Activated CD4-positive, alpha-beta T cell treated with anti-CD3 and anti-CD28 coated beads for 48 hours (primary cell): Measurements from ENCODE around the gene ELOB.
"Not testable (repeated sequence)": the region's sequence is repeated elsewhere in the genome, so short reads cannot be mapped to it uniquely, and the experiment has no call there.

Experiments
- DNase-seq: peaks from one replicate; pipeline ENCODE4 v3.0.0-alpha.2; 2020

The ELOB gene

DNA sequence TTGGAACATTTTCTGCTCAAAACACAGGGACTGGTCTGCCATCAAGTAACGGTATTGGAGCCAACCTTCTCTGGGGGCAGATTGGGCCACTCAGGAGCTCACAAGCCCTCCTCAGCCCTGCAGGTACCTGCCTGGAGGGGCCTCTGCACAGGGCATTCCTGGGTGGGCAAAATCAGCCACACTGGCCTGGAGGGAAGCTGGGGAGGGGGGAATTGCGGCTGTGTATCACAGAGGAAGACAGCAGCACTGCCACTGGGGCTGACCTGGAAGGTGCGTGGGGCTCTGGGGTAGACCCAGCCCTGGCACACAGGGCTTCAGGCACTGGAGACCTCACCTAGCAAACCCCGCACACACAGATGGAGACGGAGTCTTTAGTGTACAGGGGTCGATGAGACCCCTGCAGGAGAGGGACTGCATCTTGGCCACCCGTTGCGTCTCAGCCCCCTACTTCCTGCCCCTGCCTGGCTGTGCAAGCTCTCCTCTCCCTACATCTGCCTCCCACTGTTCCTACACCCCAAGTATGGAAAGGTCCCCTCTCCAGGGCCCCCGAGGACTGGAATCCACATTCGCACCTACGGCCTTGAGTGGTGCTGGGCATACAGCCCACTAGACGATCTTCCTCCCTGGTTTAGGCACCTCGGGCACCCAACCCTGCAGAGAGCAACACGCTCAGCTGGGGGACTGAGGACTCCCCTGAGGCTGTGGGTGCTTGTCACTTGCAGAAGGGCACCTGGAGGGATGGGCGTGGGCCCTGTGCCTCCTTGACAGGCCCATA lies 31.8 kb downstream of the ELOB start:
- DNase-seq, result no peak

GRCh38 chr16:2744711-2745110 lies 32.4 kb downstream of the ELOB start:
- no peak for DNase-seq

- DNase-seq, result no peak
These were observed 33.9 kb downstream of the ELOB start for GRCh38 chr16:2743007-2743810.

DNA sequence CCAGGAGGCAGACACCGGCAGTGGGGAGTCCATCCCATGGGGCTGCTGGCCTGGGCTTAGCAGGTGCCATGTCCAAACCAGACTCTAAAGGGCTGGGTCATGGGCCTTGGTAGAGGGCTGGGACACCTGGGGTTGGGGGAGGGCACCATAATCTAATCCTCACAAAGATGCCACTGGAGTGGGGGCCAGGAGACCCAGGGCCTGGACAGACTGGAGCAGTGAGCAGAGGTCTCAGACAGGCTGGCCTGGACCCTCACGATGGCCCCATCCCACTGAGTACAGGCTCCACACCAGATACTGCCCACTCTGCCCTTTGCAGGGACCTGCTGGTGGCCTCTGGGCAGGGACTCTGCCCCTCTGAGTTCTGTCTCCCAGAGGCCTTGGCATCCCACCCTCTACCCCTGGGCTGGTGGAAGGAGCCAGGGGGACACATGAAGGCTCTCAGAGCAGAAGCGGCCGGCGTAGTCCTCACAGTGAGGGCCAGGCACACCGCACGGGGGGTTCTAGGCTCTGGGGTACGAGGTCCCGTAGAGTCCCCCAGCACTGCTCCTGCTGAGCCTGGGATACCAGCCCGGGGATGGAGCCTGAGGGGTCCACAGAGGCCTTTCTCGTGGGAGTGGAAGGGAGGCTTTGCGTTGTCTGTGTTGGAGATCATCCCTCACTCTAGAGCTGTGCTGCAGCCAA lies 34.6 kb downstream of the ELOB start:
- no peak for DNase-seq

GRCh38 chr16:2741168-2741567 lies 35.9 kb downstream of the ELOB start:
- DNase-seq, result no peak

- DNase-seq, result no peak
These were observed 36.6 kb downstream of the ELOB start for GRCh38 chr16:2740476-2740875.

GRCh38 chr16:2739625-2740430 lies 37.3 kb downstream of the ELOB start:
- DNase-seq, result no peak

GRCh38 chr16:2738615-2739014 lies 38.5 kb downstream of the ELOB start:
- no peak for DNase-seq

- DNase-seq, result no peak
These were observed 39.1 kb downstream of the ELOB start for GRCh38 chr16:2737895-2738418.

GRCh38 chr16:2737238-2737605 lies 39.9 kb downstream of the ELOB start:
- no peak for DNase-seq

DNA sequence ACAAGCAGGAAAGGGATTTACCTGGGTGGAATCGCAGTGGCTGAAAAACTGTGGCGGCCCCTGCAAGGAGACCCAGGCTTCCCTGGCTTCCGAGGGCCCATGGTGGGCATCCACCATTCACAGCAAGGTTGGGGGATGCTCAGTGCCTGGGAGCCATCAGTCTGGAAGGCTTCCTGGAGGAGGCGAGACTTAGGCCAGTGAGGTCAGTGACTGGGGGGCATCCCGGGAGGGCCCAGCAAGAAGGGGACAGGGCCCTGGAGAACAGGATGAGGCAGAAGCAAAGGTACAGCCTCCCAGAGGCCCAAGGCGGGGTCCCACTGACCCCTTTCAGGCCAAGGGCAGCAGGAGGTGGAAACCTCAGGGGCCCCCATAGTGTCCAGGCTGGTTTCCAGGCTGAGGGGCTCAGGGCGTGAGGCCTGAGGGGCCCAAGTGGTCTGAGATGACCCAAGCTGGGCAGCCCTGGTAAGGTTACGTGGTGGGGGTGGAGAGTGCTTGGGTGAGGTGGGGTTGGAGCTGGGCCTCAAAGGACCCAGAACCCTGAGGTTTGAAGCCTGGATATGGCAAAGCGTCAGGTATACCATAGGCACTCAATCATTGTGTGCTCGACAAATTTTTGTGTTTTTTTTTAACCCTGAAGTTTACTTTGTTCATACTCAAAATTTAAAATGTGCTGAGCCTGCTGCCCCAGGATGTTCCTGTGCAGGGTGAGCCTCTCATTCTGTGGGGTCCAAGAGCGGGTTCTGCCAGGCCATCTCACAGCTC lies 40.4 kb downstream of the ELOB start:
- no peak for DNase-seq

- no peak for DNase-seq
These were observed 42.1 kb downstream of the ELOB start for GRCh38 chr16:2734844-2735515.

DNA sequence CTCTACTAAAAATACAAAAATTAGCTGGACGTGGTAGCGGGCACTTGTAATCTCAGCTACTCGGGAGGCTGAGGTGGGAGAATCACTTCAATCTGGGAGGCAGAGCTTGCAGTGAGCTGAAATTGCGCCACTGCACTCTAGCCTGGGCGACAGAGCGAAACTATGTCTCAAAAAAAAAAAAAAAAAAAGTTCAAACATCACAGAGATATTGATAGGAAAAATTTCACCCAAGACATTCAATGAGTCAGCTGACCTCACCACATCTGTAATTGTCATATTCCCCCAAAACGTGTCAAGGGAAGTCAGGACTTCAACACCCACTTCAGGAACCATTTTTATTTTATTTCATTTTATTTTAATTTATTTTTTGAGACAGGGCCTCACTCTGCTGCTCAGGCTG lies 49.0 kb downstream of the ELOB start:
- no peak for DNase-seq

GRCh38 chr16:2726923-2727322 lies 50.2 kb downstream of the ELOB start:
- no peak for DNase-seq

DNA sequence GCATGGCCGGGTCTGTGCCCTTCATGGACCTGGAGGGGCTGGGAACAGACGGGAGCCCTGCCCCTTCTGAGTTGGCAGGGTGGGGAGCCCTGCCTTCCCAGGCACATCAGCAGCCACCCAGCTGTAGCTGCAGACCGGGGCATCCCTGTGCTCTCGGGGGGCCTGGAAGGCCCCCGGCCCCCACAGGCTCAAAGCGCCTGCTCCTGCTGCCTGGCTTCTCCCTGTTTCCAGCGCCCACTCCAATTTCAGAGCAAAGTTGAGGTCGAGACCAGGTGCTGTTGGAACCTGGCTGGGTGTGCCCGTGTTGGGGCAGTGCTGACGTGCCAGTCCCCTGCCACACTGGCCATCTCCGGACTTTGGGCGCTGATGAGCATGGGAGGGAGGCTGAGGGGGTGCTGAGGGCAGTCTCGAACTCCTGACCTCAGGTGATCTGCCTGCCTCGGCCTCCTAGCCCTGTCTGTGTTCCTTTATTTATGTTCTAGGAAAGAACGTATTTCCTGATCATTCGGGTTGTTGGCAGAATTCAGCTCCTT lies 52.2 kb downstream of the ELOB start:
- no peak for DNase-seq

DNA sequence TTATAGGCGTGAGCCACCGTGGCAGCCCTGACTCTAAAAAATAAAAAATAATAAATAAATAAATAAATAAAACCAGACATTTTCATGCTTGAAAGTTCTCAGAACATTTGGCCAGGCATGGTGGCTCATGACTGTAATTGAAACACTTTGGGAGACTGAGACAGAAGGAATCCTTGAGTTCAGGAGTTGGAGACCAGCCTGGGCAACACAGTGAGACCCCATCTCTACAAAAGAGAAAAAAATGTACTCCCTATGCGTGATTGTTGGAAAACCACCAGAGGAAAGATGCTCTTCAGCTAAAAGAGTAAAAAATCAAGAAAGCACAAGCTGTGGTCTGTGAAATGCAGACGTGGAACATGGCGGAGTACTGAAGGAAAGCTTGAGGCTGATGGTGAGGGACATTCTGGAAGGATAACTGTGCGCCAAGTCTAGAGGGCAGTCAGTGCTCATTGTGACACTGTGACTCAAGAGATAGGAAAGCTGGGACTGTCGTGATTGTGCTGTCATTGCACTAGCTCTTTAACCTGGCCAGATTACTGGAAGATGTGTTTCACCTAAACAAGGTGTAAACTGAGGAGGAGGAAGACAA lies 52.9 kb downstream of the ELOB start:
- no peak for DNase-seq

- not testable (repeated sequence) for DNase-seq
These were observed 55.4 kb downstream of the ELOB start for GRCh38 chr16:2721634-2722173.
